ENCODE measurements around the gene ADH1C.
"Not testable (repeated sequence)": the region's sequence is repeated elsewhere in the genome, so short reads cannot be mapped to it uniquely, and the experiment has no call there.

- TF ChIP-seq CTCF (conservative IDR thresholded peaks at IDR 0.05; ENCODE audit: low read length); EZH2phosphoT487 (IDR thresholded peaks at IDR 0.05; ENCODE audit: borderline replicate concordance, low read depth, low read length): not testable (repeated sequence)
These were observed 19.9 kb upstream of the ADH1C start for GRCh38 chr4:99372464-99372863.

Data from OCI-LY7 (cell line).